ENCODE results near the gene ACY1. TPM values are rescaled to one million over a fixed set of nuclear protein-coding genes. Genes with fewer than 3 reads are reported as not detected.

Gene ACY1
- total RNA-seq, 2 experiments from 2014 or later: 74.7 to 75.5 TPM

- Mint-ChIP-seq H3K9me3 (no peaks in the 10 kb centered on the region), H3K27ac (no peak overlapping the region)
Observed at GRCh38 chr3:51943451-51944391, 39.6 kb upstream of the ACY1 start.

GRCh38 chr3:51944451-51945021, 38.8 kb upstream of the ACY1 start:
- peaks cover 15% of the 10 kb centered on the region for H3K36me3 Mint-ChIP-seq
- no peak overlapping the region for H3K4me3 Mint-ChIP-seq
- no peaks in the 10 kb centered on the region for H3K27me3 Mint-ChIP-seq
- no peaks in the 10 kb centered on the region for H3K9me3 Mint-ChIP-seq
- no peak overlapping the region for H3K27ac Mint-ChIP-seq
- no peak for DNase-seq
- H3K4me1 Mint-ChIP-seq: peaks cover 20% of the 10 kb centered on the region

More at GRCh38 chr3:51943451-51944391, 39.6 kb upstream of the ACY1 start:
- no peak for DNase-seq
- H3K27me3 Mint-ChIP-seq: no peaks in the 10 kb centered on the region
- H3K4me3 Mint-ChIP-seq: no peak overlapping the region
- H3K36me3 Mint-ChIP-seq: peaks cover 19% of the 10 kb centered on the region
- H3K4me1 Mint-ChIP-seq: peaks cover 25% of the 10 kb centered on the region

- no peaks in the 10 kb centered on the region for H3K9me3 Mint-ChIP-seq
- peaks cover 10% of the 10 kb centered on the region for H3K36me3 Mint-ChIP-seq
- DNase-seq: no peak
- peaks cover 14% of the 10 kb centered on the region for H3K4me1 Mint-ChIP-seq
- H3K27me3 Mint-ChIP-seq: no peaks in the 10 kb centered on the region
- H3K27ac Mint-ChIP-seq: no peak overlapping the region
- H3K4me3 Mint-ChIP-seq: no peak overlapping the region
Observed at GRCh38 chr3:51945031-51945840, 38.1 kb upstream of the ACY1 start.

GRCh38 chr3:51945926-51946705, 37.2 kb upstream of the ACY1 start:
- Mint-ChIP-seq H3K4me1 (peaks cover 5% of the 10 kb centered on the region), H3K9me3 (no peaks in the 10 kb centered on the region), H3K36me3 (peaks cover 2% of the 10 kb centered on the region), H3K27ac (no peak overlapping the region), H3K27me3 (no peaks in the 10 kb centered on the region), H3K4me3 (no peak overlapping the region)
- no peak for DNase-seq

- Mint-ChIP-seq H3K27me3 (no peaks in the 10 kb centered on the region), H3K27ac (no peak overlapping the region), H3K4me1 (peaks cover 3% of the 10 kb centered on the region), H3K9me3 (no peaks in the 10 kb centered on the region), H3K36me3 (peaks cover 2% of the 10 kb centered on the region), H3K4me3 (no peak overlapping the region)
- DNase-seq: no peak
Observed at GRCh38 chr3:51946796-51947195, 36.5 kb upstream of the ACY1 start.

- no peaks in the 10 kb centered on the region for H3K27me3 Mint-ChIP-seq
Observed at GRCh38 chr3:51947215-51947900, 36.0 kb upstream of the ACY1 start.

GRCh38 chr3:51948016-51948580, 35.2 kb upstream of the ACY1 start:
- H3K4me3 Mint-ChIP-seq: no peak overlapping the region
- DNase-seq: no peak
- H3K27me3 Mint-ChIP-seq: peaks cover 3% of the 10 kb centered on the region
- no peaks in the 10 kb centered on the region for H3K36me3 Mint-ChIP-seq
- H3K4me1 Mint-ChIP-seq: peaks cover under 1% of the 10 kb centered on the region
- no peak overlapping the region for H3K27ac Mint-ChIP-seq
- H3K9me3 Mint-ChIP-seq: no peaks in the 10 kb centered on the region

More at GRCh38 chr3:51947215-51947900, 36.0 kb upstream of the ACY1 start:
- no peak for DNase-seq
- Mint-ChIP-seq H3K27ac (no peak overlapping the region), H3K36me3 (peaks cover 2% of the 10 kb centered on the region), H3K9me3 (no peaks in the 10 kb centered on the region), H3K4me3 (no peak overlapping the region), H3K4me1 (peaks cover 3% of the 10 kb centered on the region)

GRCh38 chr3:51949121-51949520, 34.2 kb upstream of the ACY1 start:
- DNase-seq: no peak
- Mint-ChIP-seq H3K36me3 (no peaks in the 10 kb centered on the region), H3K4me3 (no peak overlapping the region), H3K4me1 (no peaks in the 10 kb centered on the region), H3K27me3 (peaks cover 13% of the 10 kb centered on the region), H3K27ac (no peak overlapping the region), H3K9me3 (no peaks in the 10 kb centered on the region)

GRCh38 chr3:51950899-51951298, 32.4 kb upstream of the ACY1 start:
- H3K27ac Mint-ChIP-seq: no peak overlapping the region
- no peak for DNase-seq
- peaks cover 27% of the 10 kb centered on the region for H3K27me3 Mint-ChIP-seq
- H3K4me3 Mint-ChIP-seq: no peak overlapping the region
- H3K36me3 Mint-ChIP-seq: no peaks in the 10 kb centered on the region
- no peaks in the 10 kb centered on the region for H3K9me3 Mint-ChIP-seq
- no peaks in the 10 kb centered on the region for H3K4me1 Mint-ChIP-seq

- H3K27me3 Mint-ChIP-seq: peaks cover 33% of the 10 kb centered on the region
- no peaks in the 10 kb centered on the region for H3K36me3 Mint-ChIP-seq
- no peak overlapping the region for H3K27ac Mint-ChIP-seq
- H3K4me1 Mint-ChIP-seq: no peaks in the 10 kb centered on the region
- no peaks in the 10 kb centered on the region for H3K9me3 Mint-ChIP-seq
- no peak for DNase-seq
- H3K4me3 Mint-ChIP-seq: no peak overlapping the region
Observed at GRCh38 chr3:51953445-51953844, 29.9 kb upstream of the ACY1 start.

- Mint-ChIP-seq H3K36me3 (no peaks in the 10 kb centered on the region), H3K27me3 (peaks cover 33% of the 10 kb centered on the region), H3K27ac (no peak overlapping the region)
Observed at GRCh38 chr3:51954105-51954504, 29.2 kb upstream of the ACY1 start.

GRCh38 chr3:51954713-51955112, 28.6 kb upstream of the ACY1 start:
- H3K9me3 Mint-ChIP-seq: no peaks in the 10 kb centered on the region
- no peaks in the 10 kb centered on the region for H3K4me1 Mint-ChIP-seq
- no peak overlapping the region for H3K4me3 Mint-ChIP-seq
- no peak overlapping the region for H3K27ac Mint-ChIP-seq
- peaks cover 33% of the 10 kb centered on the region for H3K27me3 Mint-ChIP-seq
- no peak for DNase-seq
- no peaks in the 10 kb centered on the region for H3K36me3 Mint-ChIP-seq

More at GRCh38 chr3:51954105-51954504, 29.2 kb upstream of the ACY1 start:
- Mint-ChIP-seq H3K4me3 (no peak overlapping the region), H3K9me3 (no peaks in the 10 kb centered on the region), H3K4me1 (no peaks in the 10 kb centered on the region)
- no peak for DNase-seq

- Mint-ChIP-seq H3K27me3 (peaks cover 33% of the 10 kb centered on the region), H3K9me3 (no peaks in the 10 kb centered on the region), H3K4me3 (no peak within 1 kb of the TSS), H3K36me3 (no peaks in the 10 kb centered on the region), H3K27ac (no peak within 1 kb of the TSS), H3K4me1 (no peaks in the 10 kb centered on the region)
- no peak for DNase-seq
Observed at GRCh38 chr3:51955175-51955892, 28.0 kb upstream of the ACY1 start, which contains the start of gene GPR62. TSS of gene GPR62 (plus strand) at chr3:51955381. CDS start at chr3:51955653, 272 bp downstream.
